RWPE2 (cell line): ENCODE data around the gene CDC42EP3.

Experiments used
- ATAC-seq: fragments of 200-7000 bp; cut with Tn5 transposase; 3 replicates; pipeline ENCODE4 v1.9.1; 2021; ENCODE audit warnings: low read depth
- DNase-seq: peaks from one replicate; pipeline ENCODE4 v3.0.0-alpha.2; 2020; ENCODE audit warnings: low spot score
- H3K27ac ChIP-seq: fragments of 450-650 bp; 2 replicates; pipeline ENCODE4 v1.5.1; 2017; ENCODE audit warnings: mild to moderate bottlenecking; ENCODE audit not compliant: poor library complexity, severe bottlenecking
- H3K27me3 ChIP-seq: fragments of 250-450 bp; sonication (Bioruptor Pico); 2 replicates; pipeline ENCODE4 v1.5.1; 2021; ENCODE audit warnings: mild to moderate bottlenecking, moderate library complexity; ENCODE audit not compliant: insufficient read depth, poor library complexity, severe bottlenecking
- H3K36me3 ChIP-seq: fragments of 250-450 bp; sonication (Bioruptor Pico); 2 replicates; pipeline ENCODE4 v1.5.1; 2020; ENCODE audit warnings: low read depth, mild to moderate bottlenecking, moderate library complexity
- H3K4me1 ChIP-seq: fragments of 250-450 bp; sonication (Bioruptor Pico); 2 replicates; pipeline ENCODE4 v1.5.1; 2021; ENCODE audit warnings: mild to moderate bottlenecking, moderate library complexity; ENCODE audit not compliant: insufficient read depth, poor library complexity, severe bottlenecking
- H3K4me3 ChIP-seq: fragments of 250-450 bp; sonication (Bioruptor Pico); 2 replicates; pipeline ENCODE4 v1.5.1; 2021; ENCODE audit warnings: mild to moderate bottlenecking, moderate library complexity; ENCODE audit not compliant: severe bottlenecking
- H3K9me3 ChIP-seq: fragments of 250-450 bp; sonication (Bioruptor Pico); 2 replicates; pipeline ENCODE4 v1.5.1; 2021; ENCODE audit warnings: mild to moderate bottlenecking, moderate library complexity; ENCODE audit not compliant: severe bottlenecking
- CTCF ChIP-seq: fragments of 450-650 bp; IDR thresholded peaks from one replicate; pipeline ENCODE4 v1.5.1; 2017; ENCODE audit warnings: mild to moderate bottlenecking, moderate library complexity; ENCODE audit not compliant: poor library complexity, severe bottlenecking

CDC42EP3 gene

GRCh38 chr2:37643730-37644078 is 27.7 kb downstream of the CDC42EP3 start:
- Histone ChIP-seq H3K27ac (no peak overlapping the region), H3K9me3 (no peaks in the 10 kb centered on the region), H3K4me3 (no peak overlapping the region), H3K27me3 (no peaks in the 10 kb centered on the region), H3K4me1 (peaks cover 12% of the 10 kb centered on the region), H3K36me3 (peaks cover 70% of the 10 kb centered on the region)
- DNase-seq (no peak), ATAC-seq (no peak)
- no peak for TF ChIP-seq CTCF

GRCh38 chr2:37642907-37643729 is 28.3 kb downstream of the CDC42EP3 start:
- H3K27ac ChIP-seq = no peak overlapping the region
- ATAC-seq (no peak), DNase-seq (no peak)
- H3K4me1 ChIP-seq = peaks cover 12% of the 10 kb centered on the region
- no peaks in the 10 kb centered on the region for H3K9me3 ChIP-seq
- no peak for TF ChIP-seq CTCF
- no peak overlapping the region for H3K4me3 ChIP-seq
- H3K27me3 ChIP-seq = no peaks in the 10 kb centered on the region
- peaks cover 64% of the 10 kb centered on the region for H3K36me3 ChIP-seq

GRCh38 chr2:37641582-37642171 is 29.8 kb downstream of the CDC42EP3 start:
- ATAC-seq (no peak), DNase-seq (no peak)
- no peaks in the 10 kb centered on the region for H3K27me3 ChIP-seq
- H3K27ac ChIP-seq = no peak overlapping the region
- no peak overlapping the region for H3K4me3 ChIP-seq
- H3K36me3 ChIP-seq = peaks cover 50% of the 10 kb centered on the region
- TF ChIP-seq CTCF = no peak
- no peaks in the 10 kb centered on the region for H3K9me3 ChIP-seq
- peaks cover 12% of the 10 kb centered on the region for H3K4me1 ChIP-seq

GRCh38 chr2:37639631-37640030 is 31.8 kb downstream of the CDC42EP3 start:
- DNase-seq = no peak

More at GRCh38 chr2:37639631-37640030, 31.8 kb downstream of the CDC42EP3 start:
- no peak for TF ChIP-seq CTCF
- H3K9me3 ChIP-seq = no peaks in the 10 kb centered on the region
- no peaks in the 10 kb centered on the region for H3K27me3 ChIP-seq
- peaks cover 13% of the 10 kb centered on the region for H3K4me1 ChIP-seq
- H3K4me3 ChIP-seq = no peak overlapping the region
- no peak for ATAC-seq
- H3K27ac ChIP-seq = no peak overlapping the region
- H3K36me3 ChIP-seq = peaks cover 29% of the 10 kb centered on the region
